Gastroesophageal sphincter (tissue), 4 donors: ENCODE measurements around the gene GLDC. TPM values are rescaled to one million over a fixed set of nuclear protein-coding genes. Genes with fewer than 3 reads are reported as not detected.
A peak's percentile ranks its signal among the peaks of the same experiment; 100 is the strongest.

Experiments used
- ATAC-seq: fragments of 150-250 bp; one replicate; pipeline ENCODE4 v1.9.1; 2016; ENCODE audit warnings: mild to moderate bottlenecking, moderate library complexity
- H3K27ac ChIP-seq, 4 donors: fragments of 200-600 bp; sonication (generic) in 3 of 4; 1 replicate in 3 of 4; 2 replicates in 1 of 4; pipeline ENCODE4 v1.5.1; 2016 to 2019
- H3K27me3 ChIP-seq: fragments of 200-600 bp; sonication (generic); one replicate; pipeline ENCODE4 v1.5.1; 2019
- H3K36me3 ChIP-seq, 2 donors: fragments of 200-600 bp; sonication (generic); one replicate each; pipeline ENCODE4 v1.5.1; 2019; ENCODE audit warnings: control low read depth in 1 of 2
- H3K4me1 ChIP-seq, 3 donors: fragments of 200-600 bp; sonication (generic); 1 replicate in 2 of 3; 2 replicates in 1 of 3; pipeline ENCODE4 v1.5.1; 2016 to 2019; ENCODE audit warnings: control low read depth in 2 of 3
- H3K4me3 ChIP-seq, 2 donors: fragments of 200-600 bp; sonication (generic); one replicate each; pipeline ENCODE4 v1.5.1; 2019; ENCODE audit warnings: mild to moderate bottlenecking in 1 of 2, moderate library complexity in 1 of 2
- H3K9me3 ChIP-seq, 3 donors: fragments of 200-600 bp; sonication (generic); one replicate each; pipeline ENCODE4 v1.5.1; 2017 to 2019; ENCODE audit warnings: control low read depth in 2 of 3
- CTCF ChIP-seq, 4 experiments: fragments of 200-600 bp in 2 of 4; fragments of 450-650 bp in 2 of 4; sonication (generic) in 1 of 4; IDR thresholded peaks; one replicate each; pipeline ENCODE4 v1.5.1; 2017 to 2019; ENCODE audit warnings: antibody characterized with exemption in 4 of 4, mild to moderate bottlenecking in 2 of 4, moderate library complexity in 2 of 4
- EP300 ChIP-seq: sonication (generic); formaldehyde crosslinking; IDR thresholded peaks from one replicate; pipeline ENCODE4 v1.6.1; 2017; ENCODE audit warnings: antibody characterized with exemption, mild to moderate bottlenecking
- POLR2A ChIP-seq, 2 donors: fragments of 450-650 bp; IDR thresholded peaks; one replicate each; pipeline ENCODE4 v1.6.1; 2017; ENCODE audit warnings: antibody characterized with exemption in 2 of 2, mild to moderate bottlenecking in 2 of 2, moderate library complexity in 1 of 2
- POLR2AphosphoS5 ChIP-seq: sonication (generic); formaldehyde crosslinking; IDR thresholded peaks from one replicate; pipeline ENCODE4 v1.6.1; 2017; ENCODE audit warnings: antibody characterized with exemption
- WGBS, 2 donors: methylation state at CpG; one replicate each; pipeline ENCODE4 v1.1.5; 2018; ENCODE audit warnings: low coverage in 1 of 2; 5-methylcytosine and 5-hydroxymethylcytosine counted together
- total RNA-seq, 4 donors: library from RNA; depleted of rRNA; stranded (reverse); fragments of >200 nt; gene quantifications; one replicate each; pipeline ENCODE4 v1.1.0, GENCODE V29; 2016

GLDC gene
- total RNA-seq, 4 donors from 2014 or later: 0.15 to 1.9 (median 0.51) TPM

GRCh38 chr9:6590334-6590733 lies 55.2 kb downstream of the GLDC start:
- Histone ChIP-seq H3K27me3 (no peaks in the 10 kb centered on the region), H3K4me1 (no peaks in the 10 kb centered on the region), H3K27ac (no peak overlapping the region), H3K36me3 (no peaks in the 10 kb centered on the region), H3K9me3 (no peaks in the 10 kb centered on the region), H3K4me3 (no peak overlapping the region)
- WGBS, 2 donors: 63 to 77% methylated on average over 2 of the region's 2 CpGs
- ATAC-seq: no peak
- TF ChIP-seq POLR2AphosphoS5 (no peak), CTCF (IDR thresholded peaks at IDR 0.05) (no peak), EP300 (no peak), POLR2A (IDR thresholded peaks at IDR 0.05) (no peak)

- 48 to 49% methylated on average over 5 of the region's 5 CpGs for WGBS, 2 donors
- H3K4me3 ChIP-seq: no peak overlapping the region
- no peak for ATAC-seq
- H3K9me3 ChIP-seq: no peaks in the 10 kb centered on the region
- H3K27ac ChIP-seq: no peak overlapping the region
- peaks cover 8% of the 10 kb centered on the region for H3K27me3 ChIP-seq
- TF ChIP-seq POLR2A (IDR thresholded peaks at IDR 0.05): no peak
- TF ChIP-seq POLR2AphosphoS5: no peak
- no peak for TF ChIP-seq EP300
- peak; percentile 16 to 50 (median 26) for TF ChIP-seq CTCF (IDR thresholded peaks at IDR 0.05)
- no peaks in the 10 kb centered on the region for H3K36me3 ChIP-seq
- H3K4me1 ChIP-seq: no peaks in the 10 kb centered on the region
These were observed 60.5 kb downstream of the GLDC start for GRCh38 chr9:6584881-6585597.

GRCh38 chr9:6581253-6581652 lies 64.3 kb downstream of the GLDC start:
- H3K4me1 ChIP-seq: no peaks in the 10 kb centered on the region
- ATAC-seq: no peak
- 69 to 82% methylated on average over 2 of the region's 3 CpGs for WGBS, 2 donors

GRCh38 chr9:6579613-6580012 lies 65.9 kb downstream of the GLDC start:
- WGBS, 2 donors: 81 to 85% methylated on average over 4 to 6 of the region's 6 CpGs
- H3K9me3 ChIP-seq: no peaks in the 10 kb centered on the region
- no peak overlapping the region for H3K4me3 ChIP-seq
- no peak overlapping the region for H3K27ac ChIP-seq
- H3K36me3 ChIP-seq: no peaks in the 10 kb centered on the region
- peaks cover 19% of the 10 kb centered on the region for H3K27me3 ChIP-seq
- no peaks in the 10 kb centered on the region for H3K4me1 ChIP-seq
- no peak for ATAC-seq
- no peak for TF ChIP-seq POLR2AphosphoS5
- no peak for TF ChIP-seq CTCF (IDR thresholded peaks at IDR 0.05)
- no peak for TF ChIP-seq EP300
- no peak for TF ChIP-seq POLR2A (IDR thresholded peaks at IDR 0.05)

More at GRCh38 chr9:6581253-6581652, 64.3 kb downstream of the GLDC start:
- Histone ChIP-seq H3K9me3 (no peaks in the 10 kb centered on the region), H3K36me3 (no peaks in the 10 kb centered on the region), H3K4me3 (no peak overlapping the region), H3K27me3 (peaks cover 12% of the 10 kb centered on the region), H3K27ac (no peak overlapping the region)
- TF ChIP-seq POLR2A (IDR thresholded peaks at IDR 0.05): no peak

- WGBS, 2 donors: 82 to 84% methylated on average over 5 of the region's 6 CpGs
- H3K27me3 ChIP-seq: peaks cover 37% of the 10 kb centered on the region
- H3K9me3 ChIP-seq: no peaks in the 10 kb centered on the region
- TF ChIP-seq EP300: no peak
- TF ChIP-seq POLR2AphosphoS5: no peak
- no peak for TF ChIP-seq CTCF (IDR thresholded peaks at IDR 0.05)
- TF ChIP-seq POLR2A (IDR thresholded peaks at IDR 0.05): no peak
- H3K27ac ChIP-seq: no peak overlapping the region
- no peaks in the 10 kb centered on the region for H3K36me3 ChIP-seq
- ATAC-seq: no peak
- no peaks in the 10 kb centered on the region for H3K4me1 ChIP-seq
- H3K4me3 ChIP-seq: no peak overlapping the region
These were observed 68.5 kb downstream of the GLDC start for GRCh38 chr9:6576987-6577386.
